ENCODE results near the gene CLIC4. TPM values are rescaled to one million over a fixed set of nuclear protein-coding genes. Genes with fewer than 3 reads are reported as not detected.
"Not testable (repeated sequence)": the region's sequence is repeated elsewhere in the genome, so short reads cannot be mapped to it uniquely, and the experiment has no call there.

CLIC4 gene
- total RNA-seq, 3 donors from 2014 or later = 162 to 217 (median 196) TPM

- no peak for DNase-seq (ENCODE audit: low spot score in 2 of 2)
- Histone ChIP-seq H3K27me3 (no peaks in the 10 kb centered on the region), H3K9me3 (no peaks in the 10 kb centered on the region), H3K4me1 (peaks cover 0 to 3% of the 10 kb centered on the region in 2 donors), H3K36me3 (no peaks in the 10 kb centered on the region), H3K27ac (no peak overlapping the region), H3K4me3 (no peak overlapping the region)
- TF ChIP-seq POLR2AphosphoS5 (IDR thresholded peaks at IDR 0.05) (no peak), CTCF (IDR thresholded peaks at IDR 0.05) (no peak), POLR2A (IDR thresholded peaks at IDR 0.05) (no peak)
- intact Hi-C loops (cut with DNase I; ENCODE audit: low total_unique reads) = loop anchor here (10.0 kb wide), 1 partner anchor 125 kb away; no protein-coding TSS in a partner anchor
Measured at GRCh38 chr1:24699628-24700027, 45.6 kb upstream of the CLIC4 start.

DNA sequence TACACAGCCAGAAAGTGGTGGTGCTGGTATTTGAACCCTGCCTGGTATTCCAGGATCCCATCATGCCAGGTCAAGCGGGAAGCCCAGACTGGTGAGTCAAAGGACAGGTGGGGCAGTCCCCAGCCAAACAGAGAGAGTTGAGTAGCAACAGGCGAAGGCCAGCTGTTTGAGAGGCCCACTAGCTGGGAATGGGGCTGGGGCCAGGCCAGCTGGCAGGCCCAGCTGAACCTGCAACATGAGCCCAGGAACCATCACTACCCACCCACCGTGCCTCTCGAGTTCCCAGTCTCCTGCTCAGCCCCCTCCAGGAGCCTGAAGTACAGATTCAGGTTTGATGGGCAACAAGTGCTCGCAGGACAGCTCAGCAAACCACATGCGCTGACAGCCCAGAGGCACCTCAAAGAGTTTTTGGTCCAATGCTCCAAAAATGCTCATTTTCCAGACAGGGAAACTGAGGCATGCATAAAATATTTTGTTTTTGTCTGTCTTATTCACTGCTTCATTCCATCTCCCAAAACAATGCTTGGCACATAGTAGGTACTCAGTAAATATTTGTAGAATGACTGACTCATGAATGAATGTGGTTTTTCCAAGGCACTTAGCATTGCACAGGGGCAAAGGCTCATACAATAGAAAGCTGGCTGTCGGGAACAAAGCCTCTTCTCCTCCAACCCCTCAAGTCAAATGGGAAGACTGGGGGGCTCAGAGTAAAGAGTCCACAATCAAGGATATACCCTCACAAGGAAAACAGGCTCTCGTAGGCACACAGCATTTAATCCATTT lies 42.5 kb upstream of the CLIC4 start:
- intact Hi-C loops (cut with DNase I; ENCODE audit: low total_unique reads) = no loop called here
- H3K4me3 ChIP-seq = no peak overlapping the region
- H3K9me3 ChIP-seq = no peaks in the 10 kb centered on the region
- H3K4me1 ChIP-seq = peaks cover 0 to 7% of the 10 kb centered on the region in 2 donors
- TF ChIP-seq CTCF (IDR thresholded peaks at IDR 0.05) = no peak
- TF ChIP-seq POLR2AphosphoS5 (IDR thresholded peaks at IDR 0.05) = no peak
- TF ChIP-seq POLR2A (IDR thresholded peaks at IDR 0.05) = no peak
- H3K27ac ChIP-seq = no peak overlapping the region
- DNase-seq (ENCODE audit: low spot score in 2 of 2) = no peak
- no peaks in the 10 kb centered on the region for H3K36me3 ChIP-seq
- H3K27me3 ChIP-seq = no peaks in the 10 kb centered on the region

GRCh38 chr1:24704411-24705259 lies 40.6 kb upstream of the CLIC4 start:
- intact Hi-C loops (cut with DNase I; ENCODE audit: low total_unique reads) = no loop called here
- H3K36me3 ChIP-seq = no peaks in the 10 kb centered on the region
- DNase-seq (ENCODE audit: low spot score in 2 of 2) = no peak
- H3K27me3 ChIP-seq = no peaks in the 10 kb centered on the region
- H3K4me1 ChIP-seq = peaks cover 0 to 7% of the 10 kb centered on the region in 2 donors
- peak overlapping the region; percentile 90 for H3K27ac ChIP-seq
- TF ChIP-seq POLR2AphosphoS5 (IDR thresholded peaks at IDR 0.05) (no peak), CTCF (IDR thresholded peaks at IDR 0.05) (no peak), POLR2A (IDR thresholded peaks at IDR 0.05) (no peak)
- no peaks in the 10 kb centered on the region for H3K9me3 ChIP-seq
- H3K4me3 ChIP-seq = peak overlapping the region in 2 of 3 donors; percentile 43 to 54

DNA sequence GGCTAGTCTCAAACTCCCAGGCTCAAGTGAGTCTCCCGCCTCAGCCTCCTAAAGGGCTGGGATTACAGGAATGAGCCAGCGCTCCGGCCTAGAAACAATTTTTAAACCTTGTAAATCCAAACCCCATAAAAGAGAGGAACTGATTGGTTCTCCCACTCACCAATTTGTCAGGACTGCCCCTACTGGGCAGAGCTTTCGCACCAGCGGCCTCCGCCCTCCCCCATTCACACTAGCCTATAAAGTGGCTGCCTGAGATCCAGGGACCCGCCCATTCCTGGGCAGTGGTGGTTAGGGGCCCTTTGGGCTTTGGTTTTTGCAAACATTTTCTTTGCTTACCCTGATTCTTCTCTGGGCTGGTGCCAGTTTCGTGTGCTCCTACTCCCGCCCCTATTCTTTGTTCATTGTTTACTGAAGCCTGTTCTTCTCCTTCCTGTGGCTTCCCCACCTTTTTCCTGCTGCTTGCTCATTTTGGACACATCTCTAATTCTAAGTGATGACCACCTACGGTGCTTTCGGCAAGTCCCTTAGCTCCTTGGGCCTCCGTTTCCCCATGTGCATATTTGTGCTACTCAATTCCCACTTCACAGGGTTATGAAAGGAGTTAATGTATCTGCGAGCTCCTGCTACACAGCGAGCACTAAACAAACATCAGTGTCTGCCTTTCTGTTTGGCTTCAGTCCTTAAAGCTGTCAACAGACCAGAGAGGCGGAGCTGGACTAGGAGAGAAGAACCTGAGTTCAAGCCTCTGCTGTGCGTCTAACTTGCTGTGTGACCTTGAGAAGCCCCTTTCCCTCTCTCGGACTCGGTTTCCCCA lies 39.8 kb upstream of the CLIC4 start:
- DNase-seq (ENCODE audit: low spot score in 2 of 2) = peak; percentile 93 to 94
- TF ChIP-seq CTCF (IDR thresholded peaks at IDR 0.05) = peak in 1 of 3 donors; percentile 18
- peak; percentile 22 to 39 (median 27) for TF ChIP-seq POLR2AphosphoS5 (IDR thresholded peaks at IDR 0.05)
- no peak for TF ChIP-seq POLR2A (IDR thresholded peaks at IDR 0.05)
- Histone ChIP-seq H3K27me3 (no peaks in the 10 kb centered on the region), H3K27ac (peak overlapping the region; percentile 90), H3K4me3 (peak overlapping the region in 2 of 3 donors; percentile 43 to 54), H3K9me3 (no peaks in the 10 kb centered on the region), H3K4me1 (peaks cover 0 to 7% of the 10 kb centered on the region in 2 donors), H3K36me3 (no peaks in the 10 kb centered on the region)
- intact Hi-C loops (cut with DNase I; ENCODE audit: low total_unique reads) = no loop called here

DNA sequence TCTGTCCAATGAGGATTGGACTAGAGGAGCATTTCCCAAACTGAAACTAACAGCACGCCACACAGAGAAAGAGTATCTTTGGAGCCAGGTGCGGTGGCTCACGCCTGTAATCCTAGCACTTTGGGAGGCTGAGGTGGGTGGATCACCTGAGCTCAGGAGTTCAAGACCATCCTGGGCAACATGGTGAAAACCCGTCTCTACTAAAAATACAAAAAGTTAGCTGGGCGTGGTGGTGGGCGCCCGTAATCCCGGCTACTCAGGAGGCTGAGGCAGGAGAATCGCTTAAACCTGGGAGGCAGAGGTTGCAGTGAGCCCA lies 39.2 kb upstream of the CLIC4 start:
- intact Hi-C loops (cut with DNase I; ENCODE audit: low total_unique reads); DNase-seq (ENCODE audit: low spot score in 2 of 2); H3K9me3 ChIP-seq; H3K4me1 ChIP-seq; H3K27me3 ChIP-seq; H3K36me3 ChIP-seq: not testable (repeated sequence)
- Histone ChIP-seq H3K4me3 (peak overlapping the region in 2 of 3 donors; percentile 43 to 54), H3K27ac (peak overlapping the region; percentile 90)

Measured in breast epithelium (tissue), 4 donors.